HG03565 (cell line): Measurements from ENCODE around the gene ANKRD34A.

Experiments
- ATAC-seq: cut with Tn5 transposase; IDR thresholded peaks from one replicate; pipeline ENCODE4 v1.9.1; 2021; ENCODE audit warnings: mild to moderate bottlenecking, moderate library complexity; ENCODE audit not compliant: unreplicated experiment

The ANKRD34A gene

DNA sequence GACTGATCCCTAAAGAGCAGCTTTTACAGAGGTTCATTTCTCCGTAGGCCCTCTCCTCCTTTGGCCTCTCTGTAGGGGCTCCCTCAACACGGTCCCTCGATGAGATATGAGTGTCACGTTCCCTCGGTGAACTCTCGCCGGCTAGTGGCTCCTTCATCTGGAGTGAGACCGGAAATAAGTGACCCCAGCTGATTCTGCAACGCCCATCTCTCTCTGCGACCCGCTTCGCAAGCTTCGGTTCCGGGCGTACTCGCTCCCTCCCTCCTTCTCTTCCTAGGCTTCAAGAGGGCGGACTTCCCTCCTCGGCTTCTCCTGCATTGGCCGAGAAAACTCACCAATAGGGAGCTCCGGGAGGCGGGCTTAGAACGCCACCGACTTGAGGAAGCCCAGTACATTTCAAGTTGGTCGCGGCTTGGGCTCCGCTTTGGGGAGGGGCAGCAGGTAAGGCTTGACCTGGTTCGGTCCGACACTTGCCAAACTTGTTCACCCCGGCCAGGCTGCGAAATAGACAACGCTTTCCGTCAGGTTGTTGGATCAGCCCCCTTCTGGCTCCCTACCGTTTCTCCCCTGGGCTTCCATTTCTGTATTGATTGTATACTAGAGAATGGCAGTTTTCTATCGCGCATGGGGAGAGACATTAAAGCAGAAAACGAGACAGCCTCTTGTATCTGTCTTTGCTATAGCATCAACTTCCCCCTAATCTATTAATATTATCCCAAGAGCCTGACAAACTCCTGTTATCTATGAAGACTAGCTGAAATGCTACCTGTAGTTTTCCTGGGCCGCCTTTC is at the start of gene ANKRD34A, which contains the start of gene POLR3GL:
TSS of gene ANKRD34A (minus strand) at position 248 of the 791 bp plus-strand sequence. CDS start 2,816 bp downstream, outside the sequence.
TSS of gene POLR3GL (plus strand) at position 363 of the 791 bp plus-strand sequence. CDS start 10,176 bp downstream, outside the sequence.
- peak; percentile 67 for ATAC-seq

DNA sequence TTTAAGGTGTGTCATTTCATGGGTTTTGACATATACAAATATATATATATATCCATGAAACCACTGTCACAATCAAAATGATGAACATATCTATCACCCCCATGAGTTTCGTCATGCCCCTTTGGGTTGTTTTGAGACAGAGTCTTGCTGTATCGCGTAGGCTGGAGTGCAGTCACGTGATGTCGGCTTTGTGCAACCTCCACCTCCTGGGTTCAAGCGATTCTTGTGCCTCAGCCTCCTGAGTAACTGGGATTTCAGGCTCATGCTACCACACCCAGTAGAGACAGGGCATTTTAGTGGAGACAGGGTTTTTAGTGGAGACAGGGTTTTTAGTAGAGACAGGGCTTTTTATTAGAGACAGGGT is 49.2 kb upstream of the ANKRD34A start:
- ATAC-seq, result no peak

DNA sequence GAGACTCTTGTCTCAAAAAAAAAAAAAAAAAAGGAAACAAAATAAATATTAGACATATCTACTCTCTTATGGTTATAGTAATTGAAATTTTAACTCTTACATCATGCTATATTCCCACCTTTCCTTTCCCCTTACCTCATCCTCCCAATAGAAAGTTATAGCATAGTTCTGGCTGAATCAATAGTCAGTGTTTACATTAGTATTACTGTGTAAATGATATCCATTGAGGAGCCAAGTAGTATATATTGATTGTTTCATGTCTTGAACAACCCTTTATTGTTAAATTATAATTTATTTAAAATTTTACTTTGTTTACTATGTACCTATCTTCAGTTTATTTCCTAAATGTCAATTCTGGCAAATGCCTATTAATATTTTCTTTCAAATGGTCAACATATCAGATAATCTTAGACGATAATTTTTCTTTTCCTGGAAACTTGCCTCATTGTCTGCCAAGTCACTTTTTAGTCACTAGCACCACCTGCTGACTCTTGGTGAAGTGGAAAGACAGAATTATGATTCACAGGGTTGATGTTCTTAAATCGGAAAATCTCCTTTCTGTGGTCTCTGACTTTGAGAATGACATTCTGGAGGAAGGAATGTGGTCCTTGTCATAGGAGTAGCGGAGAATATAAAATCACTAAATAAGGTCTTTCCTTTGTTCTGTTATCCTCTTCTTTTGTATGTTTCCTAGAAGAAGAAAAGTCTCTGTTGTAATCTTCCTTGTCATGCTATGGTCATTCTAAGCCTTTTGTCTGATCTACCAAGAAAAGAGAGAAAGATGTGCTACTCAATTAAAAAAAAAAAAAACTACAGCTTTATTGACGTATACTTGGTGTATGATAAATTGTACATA is 48.6 kb upstream of the ANKRD34A start:
- ATAC-seq, result no peak

DNA sequence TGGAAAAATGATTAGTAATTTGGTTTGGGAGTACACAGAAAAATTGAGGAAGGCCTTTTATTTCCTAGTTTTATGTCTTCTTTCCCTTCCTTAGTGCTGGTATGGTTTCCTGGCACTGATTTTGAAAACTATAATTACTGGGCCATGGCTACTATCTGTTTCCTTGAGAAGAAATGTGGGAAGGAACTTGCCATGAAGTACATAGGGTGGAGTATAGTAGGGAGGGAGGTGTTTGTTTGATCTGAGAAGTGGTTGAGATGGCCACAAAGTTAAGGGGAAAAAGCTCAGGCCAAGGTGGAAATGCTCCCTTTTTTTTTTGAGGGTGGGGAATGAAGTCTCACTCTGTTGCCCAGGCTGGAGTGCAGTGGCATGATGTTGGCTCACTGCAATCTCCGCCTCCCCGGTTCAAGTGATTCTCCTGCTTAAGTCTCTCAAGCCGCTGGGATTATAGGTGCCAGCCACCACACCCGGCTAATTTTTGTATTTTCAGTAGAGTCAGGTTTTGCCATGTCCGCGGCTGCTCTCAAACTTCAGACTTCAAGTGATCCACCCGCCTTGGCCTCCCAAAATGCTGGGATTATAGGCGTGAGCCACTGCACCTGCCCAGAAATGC is 45.9 kb upstream of the ANKRD34A start:
- no peak for ATAC-seq

DNA sequence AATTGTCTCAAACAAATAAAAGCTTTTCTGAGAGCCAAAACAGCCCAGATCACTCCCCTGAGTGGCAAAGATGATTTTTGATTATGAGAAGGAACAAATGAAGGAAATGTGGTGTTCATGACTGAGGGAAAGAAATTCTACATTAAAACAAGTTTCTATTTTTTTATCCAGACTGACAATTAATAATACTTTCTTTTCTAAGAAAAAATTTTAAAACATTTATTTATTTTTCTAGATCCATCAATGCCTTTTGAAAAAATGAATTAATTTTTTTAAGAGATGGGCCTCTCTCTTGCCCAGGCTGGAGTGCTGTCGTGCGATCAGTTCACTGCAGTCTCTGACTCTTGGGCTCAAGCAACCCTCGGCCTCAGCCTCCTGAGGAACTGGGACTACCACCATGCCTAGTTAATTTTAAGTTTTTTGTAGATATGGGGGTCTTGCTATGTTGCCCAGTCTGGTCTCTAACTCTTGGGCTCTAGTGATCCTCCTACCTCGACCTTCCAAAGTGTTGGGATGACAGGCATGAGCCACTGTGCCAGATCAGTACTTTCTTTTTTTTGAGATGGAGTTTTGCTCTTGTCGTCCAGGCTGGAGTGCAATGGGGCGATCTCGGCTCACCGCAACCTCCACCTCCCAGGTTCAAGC is 43.2 kb upstream of the ANKRD34A start:
- no peak for ATAC-seq

- no peak for ATAC-seq
These were observed 37.3 kb upstream of the ANKRD34A start for GRCh38 chr1:146001709-146002108.

GRCh38 chr1:145999321-146000024 is 35.1 kb upstream of the ANKRD34A start:
- ATAC-seq, result no peak

DNA sequence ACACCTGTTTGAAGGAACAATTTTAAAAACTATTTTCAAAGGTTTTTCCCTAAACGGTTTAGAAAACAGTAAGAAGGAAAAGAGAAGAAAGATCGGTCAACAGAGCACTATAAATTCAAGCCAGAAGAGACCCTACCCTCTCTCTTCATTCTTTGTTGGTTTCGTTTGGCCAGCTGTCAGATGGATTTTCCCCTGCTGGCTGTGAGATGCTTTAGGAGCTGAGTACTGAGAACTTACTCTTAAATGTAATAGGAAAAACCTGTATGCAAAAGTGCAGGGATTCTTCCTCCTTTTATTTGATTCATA is 33.3 kb upstream of the ANKRD34A start:
- ATAC-seq, result no peak

GRCh38 chr1:145997016-145997717 is 32.8 kb upstream of the ANKRD34A start:
- ATAC-seq, result peak; percentile 21

GRCh38 chr1:145996433-145997015 is 32.1 kb upstream of the ANKRD34A start, which contains the start of gene TXNIP:
TSS of gene TXNIP (minus strand) at chr1:145996579. CDS start at chr1:145996266, 313 bp downstream.
- ATAC-seq, result peak; percentile 87

- ATAC-seq, result no peak
These were observed 31.6 kb upstream of the ANKRD34A start for GRCh38 chr1:145995964-145996432.

- ATAC-seq, result no peak
These were observed 30.9 kb upstream of the ANKRD34A start for GRCh38 chr1:145995148-145995881.

DNA sequence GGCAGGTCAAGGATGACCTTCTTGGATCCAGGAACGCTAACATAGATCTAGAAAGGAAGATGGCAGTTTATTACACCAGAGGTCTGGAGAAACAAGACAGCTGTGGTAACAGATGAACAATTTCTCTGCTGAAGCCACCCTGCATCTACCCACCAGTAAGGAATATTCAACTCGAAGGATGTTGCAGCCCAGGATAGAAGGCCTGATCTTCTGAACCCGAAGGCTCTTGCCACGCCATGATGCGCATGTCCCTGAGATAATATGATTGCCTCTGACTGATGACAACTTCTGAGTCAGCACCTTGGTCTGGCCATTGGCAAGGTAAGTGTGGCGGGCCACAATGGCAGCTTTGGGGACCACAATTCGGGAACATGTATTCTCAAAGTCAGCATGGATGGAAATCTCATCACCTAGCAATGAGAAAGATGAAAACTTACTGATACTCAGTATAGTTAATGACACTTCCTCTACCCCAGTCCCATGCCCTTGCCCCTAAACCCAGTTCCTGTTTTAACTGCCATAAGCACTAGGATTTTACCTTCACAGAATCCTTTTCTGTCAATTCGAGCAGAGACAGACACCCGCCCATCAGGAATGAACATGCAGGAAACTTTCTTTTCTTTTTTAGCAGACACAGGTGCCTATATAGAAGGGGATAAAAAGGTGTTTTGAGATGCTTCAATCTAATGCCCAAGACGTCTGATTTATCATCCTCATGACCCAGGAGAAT is 30.2 kb upstream of the ANKRD34A start:
- no peak for ATAC-seq

GRCh38 chr1:145993618-145994390 is 29.4 kb upstream of the ANKRD34A start:
- ATAC-seq, result no peak

GRCh38 chr1:145992958-145993617 is 28.7 kb upstream of the ANKRD34A start:
- no peak for ATAC-seq

DNA sequence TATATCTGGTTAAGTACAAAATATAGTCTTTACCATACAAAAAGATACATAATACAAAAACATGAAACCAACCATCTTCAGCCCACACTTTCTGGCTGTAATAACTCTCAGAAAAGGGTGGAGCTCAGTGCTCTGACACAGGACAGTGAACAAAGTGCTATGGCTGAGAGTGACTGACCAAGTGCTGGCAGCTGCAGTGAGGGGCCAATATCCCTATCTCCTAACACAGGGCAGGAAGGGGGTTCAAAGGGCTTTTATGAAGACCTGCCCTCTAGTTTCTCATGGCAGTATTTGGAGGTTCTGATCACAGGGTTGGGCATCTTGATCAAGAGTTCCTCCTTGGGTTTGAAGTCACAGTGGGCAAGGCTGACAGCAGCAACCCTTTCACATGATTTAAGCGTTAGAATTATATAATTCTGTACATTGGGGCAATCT is 28.1 kb upstream of the ANKRD34A start:
- no peak for ATAC-seq
